H1 (cell line): ENCODE measurements around the gene UNK. TPM values are rescaled to one million over a fixed set of nuclear protein-coding genes. Genes with fewer than 3 reads are reported as not detected.
A peak's percentile ranks its signal among the peaks of the same experiment; 100 is the strongest.

Experiments used
- CTCF ChIA-PET: fragments of 300-600 bp; sonication (Branson Sonifier 250); formaldehyde crosslinking; loops from one replicate; lab custom pipeline; 2021; ENCODE audit not compliant: partially characterized antibody; lab: Charles Lee
- POLR2A ChIA-PET: fragments of 300-600 bp; sonication (Branson Sonifier 250); formaldehyde crosslinking; loops from one replicate; lab custom pipeline; 2021; ENCODE audit warnings: inconsistent platforms; ENCODE audit not compliant: partially characterized antibody; lab: Charles Lee
- DNase-seq, 2 experiments: peaks; one replicate each; pipeline versions ENCODE4 v3.0.0 to v3.0.0-alpha.2; 2010 to 2022; ENCODE audit warnings: low spot score in 2 of 2, low read depth in 1 of 2, mixed read lengths in 1 of 2
- FAIRE-seq: peaks from 2 replicates; lab custom pipeline; 2011; peaks lifted over from hg19 to GRCh38; lab: Jason Lieb, UNC
- H2AFZ ChIP-seq: 2 replicates; pipeline ENCODE4 v1.8.1; 2012; ENCODE audit warnings: low read length, inconsistent platforms
- H2AK5ac ChIP-seq: 2 replicates; pipeline ENCODE4 v1.6.1; 2013; ENCODE audit warnings: low read depth, low read length
- H2BK120ac ChIP-seq: replicated peaks from 2 replicates; pipeline ENCODE3; 2013; ENCODE audit warnings: low read depth, low read length, inconsistent platforms
- H2BK12ac ChIP-seq: 2 replicates; pipeline ENCODE4 v1.6.1; 2013; ENCODE audit warnings: low read depth, low read length
- H2BK15ac ChIP-seq: 2 replicates; pipeline ENCODE4 v1.6.1; 2013; ENCODE audit warnings: low read length
- H2BK20ac ChIP-seq: 2 replicates; pipeline ENCODE4 v1.6.1; 2013; ENCODE audit warnings: low read length
- H2BK5ac ChIP-seq: 2 replicates; pipeline ENCODE4 v1.6.1; 2013; ENCODE audit warnings: low read depth, low read length
- H3K14ac ChIP-seq: 2 replicates; pipeline ENCODE4 v1.6.1; 2013; ENCODE audit warnings: inconsistent platforms; ENCODE audit not compliant: insufficient read length
- H3K18ac ChIP-seq: 2 replicates; pipeline ENCODE4 v1.6.1; 2013; ENCODE audit warnings: low read length; ENCODE audit errors: extremely low read depth
- H3K23ac ChIP-seq: 2 replicates; pipeline ENCODE4 v1.6.1; 2013; ENCODE audit warnings: inconsistent platforms; ENCODE audit not compliant: insufficient read length
- H3K23me2 ChIP-seq: 2 replicates; pipeline ENCODE4 v1.6.1; 2013; ENCODE audit warnings: low read depth, low read length
- H3K27ac ChIP-seq: 2 replicates; pipeline ENCODE4 v1.6.1; 2011; ENCODE audit warnings: low read depth, low read length, inconsistent platforms
- H3K27me3 ChIP-seq, 4 experiments: replicated peaks in 1 of 4; 1 replicate in 1 of 4; 2 replicates in 3 of 4; pipeline versions ENCODE4 v1.6.1 to v1.8.1; 2011 to 2013; ENCODE audit warnings: low read length in 3 of 4, mild to moderate bottlenecking in 3 of 4, inconsistent platforms in 2 of 4, mixed read lengths in 2 of 4, moderate library complexity in 1 of 4; ENCODE audit not compliant: control insufficient read depth in 3 of 4, insufficient read depth in 3 of 4; ENCODE audit errors: extremely low read depth in 1 of 4
- H3K36me3 ChIP-seq, 4 experiments: 2 replicates each; pipeline versions ENCODE4 v1.6.1 to v1.8.1; 2011 to 2013; ENCODE audit warnings: mild to moderate bottlenecking in 4 of 4, low read length in 3 of 4, moderate library complexity in 2 of 4, control low read depth in 1 of 4, inconsistent platforms in 1 of 4; ENCODE audit not compliant: insufficient read depth in 4 of 4, control insufficient read depth in 2 of 4
- H3K4ac ChIP-seq: replicated peaks from 2 replicates; pipeline ENCODE3; 2013; ENCODE audit warnings: low read length, low read depth, mixed read lengths, inconsistent platforms; ENCODE audit not compliant: insufficient read length
- H3K4me1 ChIP-seq, 4 experiments: replicated peaks in 1 of 4; 1 replicate in 1 of 4; 2 replicates in 3 of 4; pipeline versions ENCODE4 v1.6.1 to v1.8.1; 2011 to 2013; ENCODE audit warnings: low read length in 3 of 4, inconsistent platforms in 2 of 4, mixed read lengths in 1 of 4; ENCODE audit not compliant: insufficient read depth in 4 of 4, control insufficient read depth in 3 of 4
- H3K4me2 ChIP-seq, 2 experiments: 2 replicates each; pipeline versions ENCODE4 v1.6.1 to v1.8.1; 2011 to 2013; ENCODE audit warnings: low read depth in 2 of 2, low read length in 2 of 2, control low read depth in 1 of 2, inconsistent platforms in 1 of 2, mild to moderate bottlenecking in 1 of 2; ENCODE audit not compliant: insufficient read depth in 1 of 2
- H3K4me3 ChIP-seq, 4 experiments: fragments of 200-600, 300-600 bp in 1 of 4; sonication (generic), shearing (Covaris generic), sonication (Bioruptor Twin) in 1 of 4; 2 replicates each; pipeline versions ENCODE4 v1.5.1 to v1.8.1; 2011 to 2016; ENCODE audit warnings: low read length in 4 of 4, low read depth in 3 of 4, control low read depth in 2 of 4, inconsistent platforms in 2 of 4, mild to moderate bottlenecking in 2 of 4, mixed read lengths in 1 of 4, moderate library complexity in 1 of 4; ENCODE audit not compliant: insufficient read depth in 2 of 4; ENCODE audit errors: extremely low read depth in 1 of 4
- H3K56ac ChIP-seq: replicated peaks from 2 replicates; pipeline ENCODE3; 2013; ENCODE audit warnings: low read depth, mild to moderate bottlenecking, mixed read lengths, low read length, inconsistent platforms; ENCODE audit not compliant: insufficient read length
- H3K79me1 ChIP-seq: 2 replicates; pipeline ENCODE4 v1.6.1; 2013; ENCODE audit warnings: low read depth, low read length, control low read depth
- H3K79me2 ChIP-seq, 2 experiments: 2 replicates each; pipeline versions ENCODE4 v1.6.1 to v1.8.1; 2012 to 2013; ENCODE audit warnings: low read length in 2 of 2, mild to moderate bottlenecking in 2 of 2, inconsistent platforms in 1 of 2; ENCODE audit not compliant: insufficient read depth in 2 of 2, control insufficient read depth in 1 of 2
- H3K9ac ChIP-seq, 4 experiments: replicated peaks in 1 of 4; 1 replicate in 1 of 4; 2 replicates in 3 of 4; pipeline versions ENCODE4 v1.6.1 to v1.8.1; 2011 to 2013; ENCODE audit warnings: low read depth in 3 of 4, low read length in 3 of 4, control low read depth in 2 of 4, mild to moderate bottlenecking in 2 of 4, moderate library complexity in 2 of 4, inconsistent platforms in 1 of 4; ENCODE audit errors: extremely low read depth in 1 of 4
- H3K9me3 ChIP-seq, 2 experiments: 2 replicates each; pipeline versions ENCODE4 v1.6.1 to v1.8.1; 2012 to 2013; ENCODE audit warnings: mild to moderate bottlenecking in 2 of 2, moderate library complexity in 2 of 2, control low read depth in 1 of 2, inconsistent platforms in 1 of 2, low read depth in 1 of 2, low read length in 1 of 2, mixed read lengths in 1 of 2; ENCODE audit not compliant: insufficient read depth in 2 of 2
- H4K20me1 ChIP-seq, 2 experiments: replicated peaks in 1 of 2; 2 replicates each; pipeline versions ENCODE3 to v1.8.1; 2011 to 2013; ENCODE audit warnings: inconsistent platforms in 2 of 2, low read length in 2 of 2, mild to moderate bottlenecking in 1 of 2; ENCODE audit not compliant: insufficient read depth in 2 of 2, control insufficient read depth in 1 of 2
- H4K5ac ChIP-seq: 2 replicates; pipeline ENCODE4 v1.6.1; 2013; ENCODE audit warnings: low read length, low read depth, mixed read lengths, inconsistent platforms; ENCODE audit not compliant: insufficient read length
- H4K8ac ChIP-seq: 2 replicates; pipeline ENCODE4 v1.8.0; 2013; ENCODE audit warnings: mild to moderate bottlenecking, moderate library complexity, low read length, inconsistent platforms; ENCODE audit not compliant: insufficient read depth; ENCODE audit errors: extremely low read depth
- H4K91ac ChIP-seq: replicated peaks from 2 replicates; pipeline ENCODE3; 2013; ENCODE audit warnings: low read length, mixed read lengths, inconsistent platforms; ENCODE audit not compliant: insufficient read length
- POLR2A ChIP-seq, 2 experiments: IDR thresholded peaks; 1 replicate in 1 of 2; 2 replicates in 1 of 2; pipeline ENCODE4 v1.6.1; 2011; ENCODE audit warnings: low read depth in 2 of 2, low read length in 2 of 2, mild to moderate bottlenecking in 2 of 2; ENCODE audit errors: control extremely low read depth in 1 of 2
- SP2 ChIP-seq: IDR thresholded peaks from 2 replicates; pipeline ENCODE4 v1.6.1; 2012; ENCODE audit warnings: mild to moderate bottlenecking, low read length, inconsistent platforms
- SP4 ChIP-seq: IDR thresholded peaks from 2 replicates; pipeline ENCODE4 v1.6.1; 2012; ENCODE audit warnings: low read length, inconsistent platforms
- ZNF274 ChIP-seq: IDR thresholded peaks from 2 replicates; pipeline ENCODE4 v1.7.0; 2012; ENCODE audit warnings: low read length, borderline replicate concordance; ENCODE audit errors: extremely low read depth
- WGBS, 2 experiments: shearing (Covaris generic) in 1 of 2; methylation state at CpG; one replicate each; pipeline versions ENCODE4 v1.1.6 to v1.1.7; 2013 to 2015; ENCODE audit warnings: low lambda C conversion rate in 2 of 2, mixed read lengths in 2 of 2, inconsistent platforms in 1 of 2, low coverage in 1 of 2, missing lambda C conversion rate in 1 of 2; ENCODE audit not compliant: insufficient replicate concordance in 2 of 2, insufficient coverage in 1 of 2, insufficient read length in 1 of 2; ENCODE audit errors: extremely low coverage in 1 of 2, missing lambda C conversion rate in 1 of 2; 5-methylcytosine and 5-hydroxymethylcytosine counted together
- polyA plus RNA-seq, 7 experiments: library from polyadenylated mRNA; depleted of rRNA in 3 of 7; stranded (reverse) in 5 of 7; unstranded in 2 of 7; fragments of >200 nt in 5 of 7; fragments of 200-250 nt in 2 of 7; gene quantifications; 1 replicate in 5 of 7; 2 replicates in 1 of 7; 4 replicates in 1 of 7; pipeline versions ENCODE4 v1.2.1 to v1.2.3, GENCODE V29; 2011 to 2013; ENCODE audit warnings: missing spikeins in 2 of 7, mixed read lengths in 2 of 7
- total RNA-seq: library from RNA; stranded (reverse); fragmentation: NEBNext Ultra II Directional; extraction: Animal tissue kit (Norgen Biotek cat#: 25700); gene quantifications from 2 replicates; pipeline ENCODE4 v1.2.1, GENCODE V29; 2021

The UNK gene
- total and polyA plus RNA-seq, 2 of the 8 experiments (the other 6 are each of a cell fraction or from before 2014, with no cell fraction given): 24.2 to 33.3 TPM

GRCh38 chr17:75783803-75784472 is 668 bp upstream of the UNK start:
- Histone ChIP-seq H3K36me3 (no peaks in the 10 kb centered on the region), H3K27me3 (no peaks in the 10 kb centered on the region), H3K4me2 (peak overlapping the region; percentile 70 to 87), H4K8ac (peak overlapping the region; percentile 94), H3K4me3 (peak overlapping the region; percentile 31 to 97 (median 60); a peak in 7 of 8 replicates), H3K79me2 (peaks cover 18 to 46% of the 10 kb centered on the region in 2 experiments), H3K23ac (no peak overlapping the region), H4K20me1 (peaks cover 0 to 3% of the 10 kb centered on the region in 2 experiments), H2AK5ac (no peak overlapping the region), H2BK12ac (peak overlapping the region; percentile 45; the same call in 1 of the 2 replicates), H2BK5ac (peak overlapping the region; percentile 53; the same call in 1 of the 2 replicates), H3K79me1 (peaks cover 3% of the 10 kb centered on the region; the same call in 1 of the 2 replicates), H2AFZ (no peak overlapping the region), H2BK20ac (no peak overlapping the region), H3K4me1 (peaks cover 0 to 20% (median 7%) of the 10 kb centered on the region in 4 experiments; a peak in 6 of 7 replicates), H3K56ac (no peak overlapping the region), H3K9me3 (no peaks in the 10 kb centered on the region), H3K9ac (peak overlapping the region in 3 of 4 experiments; percentile 34 to 100 (median 77); a peak in 2 of 7 replicates), H3K18ac (no peak overlapping the region), H3K4ac (peak overlapping the region; percentile 50), H2BK120ac (peak overlapping the region; percentile 86), H2BK15ac (peak overlapping the region; percentile 93), H4K91ac (peak overlapping the region; percentile 72), H3K14ac (no peak overlapping the region), H4K5ac (peak overlapping the region; percentile 53), H3K23me2 (peaks cover 6% of the 10 kb centered on the region; the same call in 1 of the 2 replicates), H3K27ac (peak overlapping the region; percentile 63)
- TF ChIP-seq POLR2A (IDR thresholded peaks at IDR 0.05; ENCODE audit: control extremely low read depth in 1 of 2, low read depth in 2 of 2, low read length in 2 of 2): no peak
- TF ChIP-seq ZNF274: no peak
- TF ChIP-seq SP4: peak; percentile 3; the same call in 1 of the 2 replicates
- TF ChIP-seq SP2: no peak
- CTCF ChIA-PET: interaction anchor here (0.7 to 21.4 kb wide), 17 partner anchors 8 to 609 kb away, joined by 3 to 359 read pairs (median 5); partner anchors contain the start of genes GALK1, TRIM65, UNC13D and WBP2
- POLR2A ChIA-PET: interaction anchor here (0.6 to 7.5 kb wide), 21 partner anchors 9 to 374 kb away, joined by 3 to 98 read pairs (median 10); partner anchors contain the start of genes GALK1 and TRIM65
- FAIRE-seq: no peak
- DNase-seq: peak in 1 of 2 experiments; percentile 56
- WGBS, 2 experiments: 82% methylated on average over 20 of the region's 20 CpGs; no CpG with 5 or more reads in 1 of the 2 experiments
